Common myeloid progenitor, CD34-positive (primary cell): ENCODE data around the gene N4BP3.
"Not testable (repeated sequence)": the region's sequence is repeated elsewhere in the genome, so short reads cannot be mapped to it uniquely, and the experiment has no call there.

Experiments
- CTCF ChIA-PET: fragments of 350-600 bp; sonication (Branson Sonifier 250); formaldehyde crosslinking; loops from one replicate; lab custom pipeline; 2021; ENCODE audit warnings: antibody characterized with exemption; lab: Charles Lee
- POLR2A ChIA-PET: fragments of 350-600 bp; sonication (Branson Sonifier 250); formaldehyde crosslinking; loops from one replicate; lab custom pipeline; 2021; ENCODE audit warnings: antibody characterized with exemption; lab: Charles Lee
- DNase-seq, 3 donors: peaks; one replicate each; pipeline versions ENCODE4 v3.0.0 to v3.0.0-alpha.2; 2013
- H3K27ac ChIP-seq, 2 experiments: 1 replicate in 1 of 2; 2 replicates in 1 of 2; pipeline ENCODE4 v1.7.0; 2013; ENCODE audit warnings: inconsistent platforms in 2 of 2, low read length in 2 of 2, mild to moderate bottlenecking in 2 of 2, low read depth in 1 of 2, moderate library complexity in 1 of 2; ENCODE audit not compliant: severe bottlenecking in 2 of 2, insufficient read depth in 1 of 2, poor library complexity in 1 of 2
- H3K27me3 ChIP-seq, 5 experiments: replicated peaks in 2 of 5; 1 replicate in 3 of 5; 2 replicates in 2 of 5; pipeline versions ENCODE4 v1.6.1 to v1.7.0; 2013; ENCODE audit warnings: low read length in 4 of 5, mild to moderate bottlenecking in 2 of 5, moderate library complexity in 2 of 5, inconsistent platforms in 1 of 5; ENCODE audit not compliant: insufficient read depth in 5 of 5, control insufficient read depth in 4 of 5
- H3K36me3 ChIP-seq, 4 experiments: 1 replicate in 2 of 4; 2 replicates in 2 of 4; pipeline versions ENCODE4 v1.6.1 to v1.7.0; 2013; ENCODE audit warnings: low read length in 3 of 4, control low read depth in 1 of 4, mild to moderate bottlenecking in 1 of 4; ENCODE audit not compliant: control insufficient read depth in 4 of 4, insufficient read depth in 4 of 4
- H3K4me1 ChIP-seq, 4 experiments: 1 replicate in 3 of 4; 2 replicates in 1 of 4; pipeline versions ENCODE4 v1.6.1 to v1.7.1; 2013; ENCODE audit warnings: low read length in 3 of 4, mild to moderate bottlenecking in 3 of 4, control low read depth in 1 of 4, inconsistent platforms in 1 of 4, moderate library complexity in 1 of 4; ENCODE audit not compliant: control insufficient read depth in 4 of 4, insufficient read depth in 4 of 4; ENCODE audit errors: control extremely low read depth in 1 of 4
- H3K4me3 ChIP-seq, 7 experiments: 1 replicate in 4 of 7; 2 replicates in 3 of 7; pipeline versions ENCODE4 v1.5.1 to v1.7.0; 2013; ENCODE audit warnings: mild to moderate bottlenecking in 7 of 7, low read length in 6 of 7, moderate library complexity in 6 of 7, inconsistent platforms in 2 of 7, low read depth in 2 of 7, control low read depth in 1 of 7; ENCODE audit not compliant: insufficient read depth in 4 of 7, control insufficient read depth in 1 of 7; ENCODE audit errors: extremely low read depth in 1 of 7
- H3K9me3 ChIP-seq, 5 experiments: 1 replicate in 4 of 5; 2 replicates in 1 of 5; pipeline versions ENCODE4 v1.6.1 to v1.7.1; 2013; ENCODE audit warnings: low read length in 4 of 5, mild to moderate bottlenecking in 2 of 5, inconsistent platforms in 1 of 5, low read depth in 1 of 5, moderate library complexity in 1 of 5; ENCODE audit not compliant: control insufficient read depth in 4 of 5, insufficient read depth in 2 of 5; ENCODE audit errors: control extremely low read depth in 1 of 5
- WGBS: methylation state at CpG from one replicate; pipeline ENCODE4 v1.1.5; 2013; ENCODE audit not compliant: insufficient coverage; 5-methylcytosine and 5-hydroxymethylcytosine counted together

Gene N4BP3

DNA sequence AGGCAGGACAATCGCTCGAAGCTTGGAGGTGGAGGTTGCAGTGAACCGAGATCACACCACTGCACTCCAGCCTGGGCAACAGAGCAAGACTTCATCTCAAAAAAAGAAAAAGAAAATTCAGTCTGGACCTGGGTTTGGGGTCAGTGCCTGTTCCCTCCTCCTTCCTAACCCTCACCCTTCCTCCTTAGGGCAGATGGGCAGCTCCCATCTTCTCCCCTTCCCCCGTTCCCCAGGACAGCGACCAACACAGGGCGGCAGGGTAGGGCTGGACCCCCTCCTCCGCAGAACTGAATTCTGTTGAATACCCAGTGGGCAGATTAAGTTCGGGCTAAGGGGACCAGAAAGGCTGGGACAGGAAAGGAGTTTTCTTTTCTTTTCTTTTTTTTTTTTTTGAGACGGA, 16.0 kb downstream of the N4BP3 start:
- no peak overlapping the region for H3K4me3 ChIP-seq
- CTCF ChIA-PET: interaction anchor here (0.6 to 1.8 kb wide), 3 partner anchors 8 to 37 kb away, joined by 3 to 4 read pairs (median 4); no protein-coding TSS in a partner anchor
- peaks cover 0 to 4% (median 3%) of the 10 kb centered on the region in 4 experiments for H3K36me3 ChIP-seq
- POLR2A ChIA-PET: interaction anchor here (1.7 kb wide), 1 partner anchor 14 kb away, joined by 7 read pairs; no protein-coding TSS in a partner anchor
- no peak overlapping the region for H3K27ac ChIP-seq
- H3K9me3 ChIP-seq: no peaks in the 10 kb centered on the region
- no CpG with 5 or more reads among the region's 9 CpGs for WGBS
- H3K4me1 ChIP-seq: peaks cover 0 to 37% (median 28%) of the 10 kb centered on the region in 4 experiments
- DNase-seq: no peak
- H3K27me3 ChIP-seq: no peaks in the 10 kb centered on the region

DNA sequence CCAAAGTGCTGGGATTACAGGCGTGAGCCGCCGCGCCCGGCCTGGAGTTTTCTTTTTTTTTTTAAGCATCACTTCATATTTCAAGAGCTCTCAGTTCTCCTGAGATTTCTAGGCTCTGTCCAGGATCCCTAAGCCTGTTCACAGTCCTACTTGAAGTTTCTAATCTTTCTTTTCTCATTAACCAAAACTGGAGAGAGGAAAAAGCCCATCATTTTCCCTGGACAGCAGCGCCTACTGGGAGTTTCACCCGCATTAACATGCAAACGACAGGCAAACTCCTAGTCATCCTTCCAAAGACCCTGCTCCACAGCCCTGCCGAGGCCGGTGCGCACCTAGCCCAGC, 16.9 kb downstream of the N4BP3 start:
- ChIA-PET POLR2A (interaction anchor here (1.2 to 1.6 kb wide), 3 partner anchors 10 to 15 kb away, joined by 3 to 10 read pairs (median 7); no protein-coding TSS in a partner anchor), CTCF (interaction anchor here (0.6 to 3.0 kb wide), 3 partner anchors 11 to 54 kb away, joined by 4 to 17 read pairs (median 6); no protein-coding TSS in a partner anchor)

DNA sequence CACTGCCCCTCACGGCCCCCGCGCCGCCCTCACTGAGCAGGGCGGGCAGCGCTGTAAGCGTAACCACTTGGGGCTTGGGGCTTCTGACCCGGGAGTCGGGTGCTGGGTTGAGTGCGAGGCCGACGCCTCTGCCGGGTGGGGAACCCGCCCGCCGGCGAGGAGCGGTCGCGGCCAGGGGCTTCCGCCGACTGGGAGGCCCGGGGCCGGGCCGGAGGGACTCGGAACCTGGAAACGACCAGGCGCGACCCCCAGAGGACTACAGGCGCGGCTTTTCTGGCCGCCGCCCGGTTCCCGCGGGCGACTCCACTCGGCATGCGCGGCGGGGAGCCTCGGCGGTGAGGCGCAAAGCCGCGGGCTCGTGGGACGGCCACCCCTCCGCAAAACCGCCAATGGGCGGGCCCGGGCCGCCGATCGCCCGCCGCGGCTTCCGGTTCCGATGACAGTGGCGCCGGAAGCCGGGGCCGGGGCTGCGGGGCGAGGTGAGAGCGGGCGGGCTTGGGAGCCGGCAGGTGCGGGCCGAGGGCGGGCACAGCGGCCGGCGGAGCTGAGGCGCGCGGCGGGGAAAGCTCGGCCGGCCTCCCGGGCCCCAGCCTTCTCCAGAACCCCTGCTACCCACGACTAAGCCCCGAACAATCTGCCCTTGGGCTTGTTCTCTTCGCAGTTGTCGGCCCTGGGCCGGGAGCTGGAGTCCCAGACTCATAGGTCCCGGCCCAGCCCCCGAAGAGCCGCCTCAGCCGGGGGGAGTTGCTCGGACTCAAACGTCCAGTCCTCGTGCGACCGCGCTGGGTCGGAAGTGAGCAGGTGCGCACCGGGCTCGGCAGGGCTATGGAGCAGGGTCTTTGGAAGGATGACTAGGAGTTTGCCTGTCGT, 17.5 kb downstream of the N4BP3 start, which contains the start of gene RMND5B:
RMND5B (plus strand) TSS at position 439 of the 870 bp plus-strand sequence. CDS start 7,106 bp downstream, outside the sequence.
- no peaks in the 10 kb centered on the region for H3K9me3 ChIP-seq
- H3K36me3 ChIP-seq: peaks cover 0 to 11% (median 7%) of the 10 kb centered on the region in 4 experiments
- H3K27me3 ChIP-seq: no peaks in the 10 kb centered on the region
- H3K27ac ChIP-seq: peak within 1 kb of the TSS in 1 of 2 experiments; percentile 73
- peak; percentile 80 to 89 (median 84) for DNase-seq
- ChIA-PET POLR2A (interaction anchor here (1.2 to 1.6 kb wide), 3 partner anchors 11 to 16 kb away, joined by 3 to 10 read pairs (median 7); no protein-coding TSS in a partner anchor), CTCF (interaction anchor here (0.7 to 5.4 kb wide), 5 partner anchors 10 to 55 kb away, joined by 3 to 33 read pairs (median 8); no protein-coding TSS in a partner anchor)
- H3K4me3 ChIP-seq: peak within 1 kb of the TSS; percentile 43 to 86 (median 72)
- H3K4me1 ChIP-seq: peaks cover 0 to 35% (median 28%) of the 10 kb centered on the region in 4 experiments
- WGBS: under 1% methylated on average over 66 of the region's 102 CpGs

More for the DNA sequence above, 16.9 kb downstream of the N4BP3 start:
- Histone ChIP-seq H3K27ac (peak overlapping the region in 1 of 2 experiments; percentile 73), H3K4me3 (peak overlapping the region; percentile 43 to 86 (median 72)), H3K4me1 (peaks cover 0 to 37% (median 28%) of the 10 kb centered on the region in 4 experiments)
- H3K27me3 ChIP-seq, DNase-seq, H3K36me3 ChIP-seq, H3K9me3 ChIP-seq: not testable (repeated sequence)
- 21% methylated on average over 9 of the region's 11 CpGs for WGBS

DNA sequence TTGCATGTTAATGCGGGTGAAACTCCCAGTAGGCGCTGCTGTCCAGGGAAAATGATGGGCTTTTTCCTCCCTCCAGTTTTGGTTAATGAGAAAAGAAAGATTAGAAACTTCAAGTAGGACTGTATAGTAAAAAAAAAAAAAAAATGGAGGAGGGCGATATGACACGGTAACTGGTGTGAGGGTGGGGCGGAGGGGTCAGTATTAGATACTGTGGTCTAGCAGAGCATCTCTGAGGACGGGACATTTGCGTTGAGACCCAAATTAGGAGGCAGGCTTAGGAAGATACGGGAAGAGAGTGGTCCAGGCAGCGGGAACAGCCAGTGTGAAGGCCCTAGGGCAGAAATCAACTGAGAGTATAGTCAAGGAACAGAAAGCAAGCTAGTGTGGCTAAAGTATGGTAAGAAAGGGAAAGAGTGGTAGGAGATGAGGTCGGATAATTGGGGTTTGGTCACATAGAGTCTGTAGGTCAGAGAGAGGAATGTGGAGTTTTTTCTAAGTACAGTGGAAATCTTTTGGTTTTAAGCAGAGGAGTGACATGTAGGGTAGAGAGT, 18.2 kb downstream of the N4BP3 start:
- H3K36me3 ChIP-seq: peaks cover 0 to 16% (median 10%) of the 10 kb centered on the region in 4 experiments
- H3K27ac ChIP-seq: peak overlapping the region in 1 of 2 experiments; percentile 66
- ChIA-PET CTCF (interaction anchor here (0.7 to 5.4 kb wide), 5 partner anchors 11 to 55 kb away, joined by 3 to 33 read pairs (median 8); no protein-coding TSS in a partner anchor), POLR2A (interaction anchor here (1.2 to 1.6 kb wide), 2 partner anchors 11 to 15 kb away, joined by 7 to 10 read pairs; no protein-coding TSS in a partner anchor)
- no peaks in the 10 kb centered on the region for H3K27me3 ChIP-seq
- H3K4me1 ChIP-seq: peaks cover 0 to 31% (median 25%) of the 10 kb centered on the region in 4 experiments
- H3K9me3 ChIP-seq: no peaks in the 10 kb centered on the region
- 81% methylated on average over 5 of the region's 10 CpGs for WGBS
- H3K4me3 ChIP-seq: peak overlapping the region; percentile 23 to 86 (median 72)
- no peak for DNase-seq

DNA sequence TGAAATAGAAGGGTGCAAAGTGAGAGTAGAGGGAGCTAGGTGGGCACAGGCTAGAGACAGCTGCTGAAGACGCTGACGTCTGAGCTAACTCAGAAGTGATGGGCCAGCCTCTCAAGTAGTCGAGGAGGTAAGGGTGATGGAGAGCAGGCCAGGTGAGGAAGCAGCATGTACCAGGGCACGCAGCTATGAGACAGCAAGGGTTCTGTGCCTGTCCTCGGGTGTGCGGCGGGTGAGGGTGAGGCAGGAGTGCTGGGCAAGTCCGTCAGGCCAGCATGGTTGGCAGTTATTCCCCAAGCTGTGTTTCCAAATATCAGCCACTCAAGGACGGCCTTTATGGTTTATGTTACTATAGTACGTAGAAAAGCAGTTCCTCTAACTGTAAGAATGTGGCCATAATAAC, 23.7 kb downstream of the N4BP3 start:
- peaks cover 6 to 32% (median 20%) of the 10 kb centered on the region in 4 experiments for H3K36me3 ChIP-seq
- ChIA-PET CTCF (interaction anchor here (1.1 to 4.0 kb wide), 7 partner anchors 9 to 62 kb away, joined by 3 to 38 read pairs (median 3); partner anchors contain the start of gene NHP2), POLR2A (no interaction called here)
- no peaks in the 10 kb centered on the region for H3K27me3 ChIP-seq
- H3K27ac ChIP-seq: no peak overlapping the region
- H3K4me3 ChIP-seq: no peak overlapping the region
- WGBS: 99% methylated on average over 8 of the region's 10 CpGs
- no peaks in the 10 kb centered on the region for H3K4me1 ChIP-seq
- DNase-seq: no peak
- H3K9me3 ChIP-seq: no peaks in the 10 kb centered on the region

DNA sequence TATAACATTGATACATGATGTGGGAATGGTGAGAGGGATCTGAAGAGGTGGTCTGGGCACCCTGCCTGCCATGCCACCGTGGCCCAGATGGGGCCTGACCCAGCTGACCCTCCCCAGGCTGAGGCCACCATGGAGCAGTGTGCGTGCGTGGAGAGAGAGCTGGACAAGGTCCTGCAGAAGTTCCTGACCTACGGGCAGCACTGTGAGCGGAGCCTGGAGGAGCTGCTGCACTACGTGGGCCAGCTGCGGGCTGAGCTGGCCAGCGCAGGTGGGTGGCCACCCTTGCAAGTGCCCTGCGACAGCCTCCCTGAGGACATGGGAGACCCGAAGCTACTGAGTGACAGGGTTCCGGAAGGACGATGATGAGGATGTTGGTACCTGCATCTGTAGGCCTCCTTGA, 24.7 kb downstream of the N4BP3 start:
- DNase-seq: no peak
- Histone ChIP-seq H3K4me3 (no peak overlapping the region), H3K9me3 (no peaks in the 10 kb centered on the region), H3K27ac (no peak overlapping the region), H3K36me3 (peaks cover 11 to 41% (median 25%) of the 10 kb centered on the region in 4 experiments), H3K27me3 (no peaks in the 10 kb centered on the region), H3K4me1 (no peaks in the 10 kb centered on the region)
- POLR2A ChIA-PET: no interaction called here
- WGBS: 98% methylated on average over 11 of the region's 12 CpGs
- CTCF ChIA-PET: interaction anchor here (0.6 to 4.0 kb wide), 7 partner anchors 8 to 63 kb away, joined by 3 to 38 read pairs (median 3); partner anchors contain the start of gene NHP2
